Activated gamma-delta T cell treated with Interleukin-2 at 50 U/mL for 16 hours (primary cell): ENCODE data around the gene PRF1.
A peak's percentile ranks its signal among the peaks of the same experiment; 100 is the strongest.

ENCODE experiments used
- DNase-seq: peaks from one replicate; pipeline ENCODE4 v3.0.0-alpha.2; 2020

Gene PRF1

GRCh38 chr10:70558871-70559810 lies 43.4 kb downstream of the PRF1 start:
- DNase-seq = peak; percentile 73

GRCh38 chr10:70558295-70558694 lies 44.2 kb downstream of the PRF1 start:
- no peak for DNase-seq

GRCh38 chr10:70557876-70558275 lies 44.7 kb downstream of the PRF1 start:
- no peak for DNase-seq

- no peak for DNase-seq
Observed at GRCh38 chr10:70557086-70557845, 45.3 kb downstream of the PRF1 start.

GRCh38 chr10:70555371-70555770 lies 47.2 kb downstream of the PRF1 start:
- no peak for DNase-seq

- DNase-seq = no peak
Observed at GRCh38 chr10:70552586-70552985, 50.0 kb downstream of the PRF1 start.

GRCh38 chr10:70551971-70552422 lies 50.5 kb downstream of the PRF1 start:
- DNase-seq = no peak

GRCh38 chr10:70551466-70551865 lies 51.1 kb downstream of the PRF1 start:
- DNase-seq = no peak

GRCh38 chr10:70550459-70550858 lies 52.1 kb downstream of the PRF1 start:
- DNase-seq = no peak

- DNase-seq = peak; percentile 77
Observed at GRCh38 chr10:70549962-70550458, 52.5 kb downstream of the PRF1 start.

GRCh38 chr10:70549351-70549961 lies 53.1 kb downstream of the PRF1 start:
- no peak for DNase-seq
